Heart left ventricle (tissue), 13 donors: Measurements from ENCODE around the gene STXBP6.

Experiments
- CTCF ChIP-seq, 12 donors: fragments of 200-600 bp; sonication (generic) in 4 of 12; IDR thresholded peaks; one replicate each; pipeline versions ENCODE4 v1.5.0 to v1.8.0; 2018 to 2022; ENCODE audit warnings: antibody characterized with exemption in 12 of 12, mild to moderate bottlenecking in 5 of 12
- POLR2A ChIP-seq, 2 donors: fragments of 450-650 bp; IDR thresholded peaks; one replicate each; pipeline ENCODE4 v1.6.1; 2017; ENCODE audit warnings: antibody characterized with exemption in 2 of 2, mild to moderate bottlenecking in 2 of 2, moderate library complexity in 2 of 2
- donor health status: ischemic (EF 13 %, LVEDD 7.1; RV severe dilation, severe dysfunction).
- donor health status: DM: no; HTN: yes; CAD: no.
- donor health status: DM: no; HTN: no; CAD: no.
- donor health status: ischemic (EF 25% LVEDD 6.9; RV normal size, moderate dysfunction).
- donor health status: ischemic (EF 25% LVEDD 5.7; RV mildly dilated, moderate dysfunction).
- donor health status: ischemic (EF 35%, LVEDD 5.7; RV mildly dilated, moderate dysfunction).
- donor health status: nonischemic (EF 11% LVEDD 7.7; RV severe dilation, severe dysfunction).
- donor health status: DM: yes; HTN: yes; CAD: no.
- donor health status: PGD.
- donor health status: ischemic (EF 29% LVEDD 5.4; RV normal size, mild dysfunction).
- donor health status: nonischemic (EF 23%, LVEDD 6.1; RV moderate dilation, normal function).

- TF ChIP-seq CTCF (IDR thresholded peaks at IDR 0.05): no peak
- no peak for TF ChIP-seq POLR2A (IDR thresholded peaks at IDR 0.05)
Measured at GRCh38 chr14:24966579-24966964, 83.4 kb downstream of the STXBP6 start.
